IPS DF 4.7 (cell line): Measurements from ENCODE around the gene OR6C65.
"Not testable (repeated sequence)": the region's sequence is repeated elsewhere in the genome, so short reads cannot be mapped to it uniquely, and the experiment has no call there.

ENCODE experiments used
- DNase-seq: peaks from one replicate; pipeline ENCODE4 v3.0.0-alpha.2; 2013; ENCODE audit warnings: low spot score; ENCODE audit errors: extremely low read depth

Gene OR6C65

DNA sequence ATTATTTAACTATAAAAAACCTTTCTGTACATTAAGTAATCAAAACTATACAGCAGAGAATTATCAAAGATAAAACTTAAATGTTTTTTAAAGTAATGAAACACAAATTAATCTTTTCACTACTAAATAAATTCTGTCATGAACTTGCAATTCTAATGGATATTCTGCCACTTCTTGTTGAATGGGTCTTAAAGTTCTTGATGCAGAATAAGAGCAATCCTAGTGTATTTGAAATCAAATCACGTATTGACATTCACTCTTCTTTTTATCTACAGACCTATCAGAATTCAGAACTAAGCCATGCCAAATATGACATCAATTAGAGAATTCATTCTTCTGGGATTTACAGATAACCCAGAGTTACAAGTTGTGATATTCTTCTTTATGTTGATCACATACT, at the start of gene OR6C65:
Gene OR6C65 (plus strand): TSS at position 301 of the 400 bp plus-strand sequence. CDS start 0 bp downstream, at position 301.
- DNase-seq: no peak

DNA sequence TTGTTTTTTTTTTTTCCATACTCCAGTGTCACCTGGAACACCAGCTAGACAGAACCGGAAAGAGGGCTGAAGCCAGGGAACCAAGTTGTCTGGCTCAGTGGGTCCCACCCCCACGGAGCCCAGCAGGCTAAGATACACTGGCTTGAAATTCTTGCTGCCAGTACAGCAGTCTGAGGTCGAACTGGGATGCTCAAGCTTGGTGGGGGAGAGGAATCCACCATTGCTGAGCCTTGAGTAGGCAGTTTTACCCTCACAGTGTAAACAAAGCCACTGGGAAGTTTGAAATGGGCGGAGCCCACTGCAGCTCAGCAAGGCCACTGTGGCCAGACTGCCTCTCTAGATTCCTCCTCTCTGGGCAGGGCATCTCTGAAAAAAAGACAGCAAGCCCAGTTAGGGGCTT, 45.0 kb upstream of the OR6C65 start:
- not testable (repeated sequence) for DNase-seq

DNA sequence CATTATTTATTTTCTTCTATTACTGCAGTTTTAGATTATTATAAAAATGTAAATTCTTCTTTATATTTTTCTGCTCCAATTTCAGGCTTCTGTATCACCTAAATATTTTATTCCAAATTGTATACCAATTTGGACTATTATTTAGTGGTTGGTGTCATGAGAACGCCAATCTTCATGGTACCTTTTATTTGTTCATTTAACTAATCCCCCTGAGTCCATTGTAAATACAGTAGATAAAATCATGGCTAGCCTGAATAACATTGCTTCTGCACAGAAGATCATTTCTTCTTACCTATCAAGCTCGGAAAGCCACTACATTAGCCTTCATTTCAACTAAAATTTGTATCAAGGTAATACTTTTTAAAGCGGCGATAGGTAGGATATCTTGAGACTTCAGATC, 37.7 kb upstream of the OR6C65 start, which contains the start of gene OR6C75:
Gene OR6C75 (plus strand): TSS at position 301 of the 400 bp plus-strand sequence. CDS start 2,136 bp downstream, outside the sequence.
- no peak for DNase-seq

DNA sequence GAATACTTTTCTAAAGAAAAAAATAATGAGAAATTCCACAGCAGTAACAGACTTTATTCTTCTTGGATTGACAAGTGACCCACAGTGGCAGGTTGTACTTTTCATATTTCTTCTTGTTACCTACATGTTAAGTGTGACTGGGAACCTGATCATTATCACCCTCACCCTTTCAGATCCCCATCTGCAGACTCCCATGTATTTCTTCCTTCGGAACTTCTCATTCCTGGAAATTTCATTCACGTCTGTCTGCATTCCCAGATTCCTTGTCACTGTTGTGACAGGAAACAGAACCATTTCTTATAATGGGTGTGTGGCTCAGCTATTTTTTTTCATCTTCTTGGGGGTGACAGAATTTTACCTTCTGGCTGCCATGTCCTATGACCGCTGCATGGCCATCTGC, 35.2 kb upstream of the OR6C65 start:
- no peak for DNase-seq

DNA sequence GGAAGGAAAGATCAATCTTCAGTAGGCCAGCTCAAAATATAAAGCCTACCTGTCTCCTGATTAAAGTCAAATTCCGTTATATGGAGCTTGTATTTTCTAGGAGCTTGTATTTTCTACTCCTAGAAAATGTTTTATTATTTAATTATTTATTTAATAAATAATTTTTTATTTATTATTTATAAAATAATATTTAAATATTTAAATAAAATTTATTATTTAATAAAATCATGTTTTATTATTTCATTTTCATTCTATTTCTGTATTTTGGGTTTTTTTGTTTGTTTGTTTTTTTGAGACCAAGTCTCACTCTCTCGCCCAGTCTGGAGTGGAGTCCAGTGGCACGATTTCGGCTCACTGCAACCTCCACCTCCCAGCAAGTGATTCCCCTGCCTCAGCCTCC, 27.8 kb upstream of the OR6C65 start:
- DNase-seq: no peak

DNA sequence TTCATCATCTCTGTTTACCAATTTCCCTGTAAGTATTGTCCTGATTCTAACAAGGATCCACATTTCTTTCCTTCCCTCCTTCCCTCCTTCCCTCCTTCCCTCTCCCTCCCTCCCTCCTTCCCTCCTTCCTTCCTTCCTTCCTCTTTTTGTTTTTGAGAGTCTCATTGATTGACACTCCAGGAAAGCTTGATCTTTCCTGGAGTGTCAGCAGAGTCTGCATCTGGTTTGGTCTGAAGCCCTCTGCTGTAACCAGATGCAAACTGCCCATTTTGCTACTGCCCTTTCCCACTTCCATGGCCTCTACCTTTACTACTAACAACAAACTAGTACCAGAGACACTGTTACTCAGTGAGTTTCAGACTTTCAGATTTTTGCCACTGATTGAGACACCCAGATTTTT, 14.4 kb upstream of the OR6C65 start:
- DNase-seq: no peak

DNA sequence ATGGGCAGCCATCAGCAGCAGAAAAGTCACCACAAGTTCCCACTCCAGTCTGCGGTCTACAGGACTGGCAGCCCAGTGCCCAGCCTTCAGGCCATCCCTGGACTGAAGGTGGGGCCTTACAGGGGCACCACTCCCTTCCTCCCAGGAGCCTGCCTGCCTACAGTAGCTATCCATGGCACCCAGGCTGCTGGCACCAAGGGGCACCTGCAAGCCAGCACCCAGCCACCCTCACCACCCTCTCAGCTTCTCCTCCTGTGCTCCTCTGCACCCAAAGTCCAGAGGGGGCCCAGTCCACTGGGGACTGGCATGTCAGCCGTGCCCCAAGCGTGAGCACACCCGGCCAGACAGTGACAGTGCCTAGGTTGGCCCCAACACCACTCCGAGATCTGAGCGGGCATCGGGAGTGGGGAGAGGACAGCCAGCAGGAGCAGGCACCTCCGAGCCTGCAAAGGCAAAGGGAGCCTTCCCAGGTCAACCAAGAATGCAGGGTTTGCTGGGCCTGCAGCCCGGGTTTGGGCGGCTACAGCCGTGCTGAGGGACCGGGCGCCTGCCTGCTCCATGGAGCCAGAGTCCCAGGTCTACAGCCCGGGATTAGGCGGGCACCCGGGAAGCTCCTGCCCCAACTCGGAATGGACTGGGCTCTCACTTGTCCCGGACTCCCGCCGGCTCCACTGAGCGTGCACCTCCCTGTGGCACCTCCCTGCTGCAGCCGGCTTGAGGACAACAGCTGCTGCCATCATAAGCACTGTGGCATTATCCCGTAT, 8.1 kb upstream of the OR6C65 start:
- no peak for DNase-seq

DNA sequence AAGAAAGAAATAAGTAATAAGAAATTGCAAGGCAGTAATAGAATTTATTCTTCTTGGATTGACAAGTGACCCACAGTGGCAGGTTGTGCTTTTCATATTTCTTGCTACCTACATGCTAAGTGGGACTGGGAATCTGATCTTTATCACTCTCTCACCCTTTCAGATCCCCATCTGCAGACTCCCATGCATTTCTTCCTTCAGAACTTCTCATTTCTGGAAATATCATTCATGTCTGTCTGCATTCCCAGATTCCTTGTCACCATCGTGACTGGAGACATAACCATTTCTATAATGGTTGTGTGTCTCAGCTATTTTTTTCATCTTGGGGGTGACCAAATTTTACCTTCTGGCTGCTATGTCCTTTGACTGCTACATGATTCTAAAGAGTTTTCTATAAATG, 4.0 kb upstream of the OR6C65 start:
- DNase-seq: no peak

DNA sequence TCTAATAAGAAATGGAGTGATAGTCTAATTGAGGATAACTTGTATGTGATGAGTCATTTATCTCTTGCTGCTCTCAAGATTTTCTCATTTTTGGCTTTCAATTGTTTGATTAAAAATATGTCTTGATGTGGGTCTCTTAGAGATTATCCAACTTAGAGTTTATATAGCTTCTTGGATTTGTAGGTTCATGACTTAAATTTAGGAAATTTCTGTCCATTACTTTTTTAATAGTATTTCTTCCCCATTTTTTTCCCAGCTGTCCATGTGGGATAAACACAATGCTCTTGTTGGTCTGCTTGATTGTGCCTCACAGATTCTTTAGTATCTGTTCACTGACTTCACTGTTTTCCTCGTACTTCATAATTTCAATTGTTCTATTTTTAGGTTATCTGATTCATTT, 7.5 kb downstream of the OR6C65 start:
- no peak for DNase-seq

DNA sequence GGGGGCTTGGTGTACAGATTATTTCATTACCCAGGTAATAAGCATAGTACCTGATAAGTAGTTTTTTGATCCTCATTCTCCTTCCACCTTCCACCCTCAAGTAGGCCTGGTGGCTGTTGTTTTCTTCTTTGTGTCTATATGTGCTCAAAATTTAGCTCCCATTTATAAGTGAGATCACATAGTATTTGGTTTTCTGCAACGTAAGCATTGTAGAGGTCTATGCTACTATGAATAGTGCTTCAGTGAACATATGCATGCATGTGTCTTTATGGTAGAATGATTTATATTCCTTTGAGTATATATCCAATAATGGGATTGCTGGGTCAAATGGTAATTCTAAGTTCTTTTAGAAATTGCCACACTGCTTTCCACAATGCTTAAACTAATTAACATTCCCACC, 8.8 kb downstream of the OR6C65 start:
- not testable (repeated sequence) for DNase-seq

DNA sequence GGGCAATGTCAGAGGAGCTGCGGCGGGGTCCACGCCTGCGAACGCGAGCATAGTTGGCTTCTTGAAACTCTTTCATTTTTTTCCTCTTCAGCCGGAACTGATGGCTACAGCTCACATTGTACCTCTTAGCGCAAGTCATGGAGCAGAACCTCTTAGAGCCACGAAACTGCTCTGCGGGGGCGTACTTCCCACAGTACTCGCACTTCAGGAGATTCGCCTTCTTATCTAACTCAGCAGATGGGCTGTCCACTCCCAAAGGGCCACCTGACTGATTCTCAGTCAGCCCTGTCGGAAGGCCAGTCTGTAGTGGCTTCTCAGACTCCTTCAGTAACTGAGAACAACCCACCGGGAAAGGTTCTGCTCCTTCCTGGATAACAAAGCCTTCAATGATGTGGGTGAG, 11.8 kb downstream of the OR6C65 start:
- not testable (repeated sequence) for DNase-seq

DNA sequence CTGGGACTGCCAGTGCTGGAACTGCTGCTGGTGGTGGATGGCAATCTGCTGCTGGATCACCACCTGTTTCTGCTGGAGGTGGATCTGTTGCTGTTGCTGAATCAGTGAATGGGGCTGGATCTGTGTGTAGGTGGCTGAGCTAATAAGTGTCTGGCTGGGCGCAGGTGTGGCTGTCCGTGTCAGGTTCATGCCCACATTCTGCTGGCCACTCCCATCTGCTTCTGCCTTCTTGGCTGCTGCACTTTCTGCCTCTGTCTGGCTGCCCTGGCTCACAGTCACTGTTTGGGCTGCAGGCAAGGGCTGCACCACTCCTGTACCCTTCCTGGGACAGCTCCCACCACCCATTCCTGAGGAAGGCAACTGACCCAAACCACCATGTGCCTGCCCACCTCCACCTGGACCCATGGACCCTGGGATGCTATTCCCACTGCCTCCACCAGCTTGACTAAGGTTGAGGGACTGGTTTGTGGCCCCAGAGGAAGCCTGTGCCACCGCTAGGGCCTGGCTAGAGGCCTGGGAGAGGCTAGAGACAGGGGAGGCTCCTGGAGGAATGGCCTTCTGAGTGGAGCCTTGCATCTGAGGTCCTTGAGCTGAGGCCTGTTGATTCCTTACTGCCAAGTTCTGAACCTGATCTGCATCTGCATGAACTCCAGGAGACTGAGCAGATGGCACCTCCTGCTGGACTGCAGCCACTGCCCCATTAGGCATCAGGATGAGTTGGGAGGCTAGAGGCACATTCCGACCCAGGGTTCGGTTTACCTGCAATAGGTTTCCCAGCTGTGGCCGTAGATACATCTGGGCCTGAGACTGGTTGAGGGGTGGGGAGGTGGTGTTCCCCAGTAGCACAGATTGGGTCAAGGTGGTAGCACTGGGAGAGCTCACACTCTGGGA, 13.4 kb downstream of the OR6C65 start:
- DNase-seq: not testable (repeated sequence)

DNA sequence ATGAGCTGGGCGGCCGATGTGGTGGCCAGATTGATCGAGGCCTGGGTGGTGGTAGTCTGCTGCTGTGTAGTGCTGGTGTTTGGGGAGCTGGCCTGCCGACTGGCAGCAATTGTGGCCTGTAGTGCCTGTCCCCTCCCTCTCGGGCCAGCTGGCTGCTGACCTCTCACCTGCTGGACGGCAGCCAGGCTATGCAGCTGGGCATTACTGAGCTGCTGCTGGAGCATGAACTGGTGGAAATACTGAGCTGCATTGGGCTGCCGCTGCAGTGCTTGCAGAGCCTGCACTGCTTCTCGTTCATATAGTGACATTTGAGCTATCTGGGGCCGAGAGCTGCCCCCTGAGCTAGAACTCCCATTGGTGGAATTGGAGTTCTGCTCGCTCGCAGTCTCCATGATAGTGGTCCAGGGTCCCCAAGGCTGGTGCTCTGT, 14.1 kb downstream of the OR6C65 start:
- DNase-seq: not testable (repeated sequence)

DNA sequence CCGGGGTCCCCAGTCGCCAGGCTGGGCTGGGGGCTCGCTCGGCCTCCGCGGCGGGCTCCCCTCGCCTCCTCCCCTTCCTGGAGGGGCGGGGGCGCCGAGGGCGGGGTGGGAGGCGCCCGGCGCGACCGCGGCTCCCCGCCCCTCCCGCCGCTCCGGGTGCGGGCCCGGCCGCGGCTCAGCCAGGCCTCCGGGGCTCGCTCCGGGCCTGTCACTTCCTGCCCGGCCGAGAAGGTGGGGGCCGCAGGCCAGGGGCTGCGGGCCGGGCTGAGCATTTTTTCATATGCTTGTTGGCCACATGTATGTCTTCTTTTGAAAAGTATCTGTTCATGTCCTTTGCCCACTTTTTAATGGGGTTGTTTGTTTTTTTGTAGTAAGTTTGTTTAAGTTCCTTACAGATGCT, 14.6 kb downstream of the OR6C65 start:
- DNase-seq: not testable (repeated sequence)

DNA sequence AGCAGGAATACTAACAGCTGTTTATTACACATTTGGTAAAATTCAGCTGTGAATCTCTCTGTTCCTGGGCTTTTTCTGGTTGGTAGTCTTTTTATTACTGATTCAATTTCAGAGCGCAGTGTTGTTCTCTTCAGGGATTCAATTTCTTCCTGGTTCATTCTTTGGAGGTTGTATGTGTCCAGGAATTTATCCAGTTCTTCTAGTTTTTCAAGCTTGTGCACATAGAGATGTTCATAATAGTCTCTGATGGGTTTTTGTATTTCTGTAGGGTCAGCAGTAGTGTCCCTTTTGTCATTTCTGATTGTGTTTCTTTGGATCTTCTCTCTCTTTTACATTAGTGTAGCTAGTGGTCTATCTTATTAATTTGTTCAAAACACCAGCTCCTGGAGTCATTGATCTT, 16.6 kb downstream of the OR6C65 start:
- DNase-seq: no peak

DNA sequence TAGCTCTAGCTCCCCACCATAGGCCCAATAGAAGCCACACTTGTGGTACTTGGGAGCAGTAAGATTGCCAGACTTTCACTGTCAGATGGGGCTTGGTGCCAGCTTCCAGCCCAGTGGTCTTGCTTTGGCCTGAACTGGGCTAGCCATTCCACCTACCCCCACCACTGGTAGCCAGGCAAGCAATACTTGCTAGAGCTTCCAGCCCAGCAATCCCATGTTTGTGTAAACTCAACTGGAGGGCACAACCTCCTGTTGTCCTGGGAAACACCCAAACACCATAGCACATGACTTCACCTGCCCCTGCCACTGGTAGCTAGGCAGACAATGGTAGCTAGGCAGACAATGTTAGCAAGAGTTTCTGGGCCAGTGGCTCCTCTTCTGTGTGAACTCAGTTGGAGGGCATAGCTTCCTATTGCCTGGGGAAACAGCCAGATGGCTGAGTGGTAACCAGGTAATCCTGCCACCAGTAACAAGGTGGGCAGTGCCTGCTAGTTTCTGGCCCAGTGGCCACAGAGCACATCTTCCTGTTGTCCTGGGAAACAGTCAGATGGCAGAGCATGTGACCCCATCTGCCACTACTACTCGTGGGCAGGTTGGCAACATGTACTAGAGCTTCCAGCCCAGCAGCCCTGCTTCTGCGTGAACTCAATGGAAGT, 20.1 kb downstream of the OR6C65 start:
- no peak for DNase-seq

DNA sequence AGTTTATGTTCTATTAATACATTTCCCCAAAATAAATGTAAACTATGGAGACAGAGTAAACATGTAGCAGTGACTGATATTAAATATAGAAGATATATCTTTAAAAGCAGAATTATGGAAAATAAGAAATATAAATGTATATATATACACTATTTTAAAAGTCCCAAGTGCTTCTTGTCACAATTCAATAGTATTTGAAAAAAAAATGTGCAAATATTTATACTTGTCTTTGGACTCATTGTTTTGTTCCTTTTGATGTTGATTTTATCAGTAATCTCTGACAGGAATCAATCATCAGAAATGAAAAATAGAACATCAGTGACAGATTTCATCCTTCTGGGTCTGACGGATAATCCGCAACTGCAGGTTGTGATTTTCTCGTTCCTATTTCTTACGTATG, 25.6 kb downstream of the OR6C65 start, which contains the start of gene OR6C76:
Gene OR6C76 (plus strand): TSS at position 301 of the 400 bp plus-strand sequence. CDS start 0 bp downstream, at position 301.
- no peak for DNase-seq

DNA sequence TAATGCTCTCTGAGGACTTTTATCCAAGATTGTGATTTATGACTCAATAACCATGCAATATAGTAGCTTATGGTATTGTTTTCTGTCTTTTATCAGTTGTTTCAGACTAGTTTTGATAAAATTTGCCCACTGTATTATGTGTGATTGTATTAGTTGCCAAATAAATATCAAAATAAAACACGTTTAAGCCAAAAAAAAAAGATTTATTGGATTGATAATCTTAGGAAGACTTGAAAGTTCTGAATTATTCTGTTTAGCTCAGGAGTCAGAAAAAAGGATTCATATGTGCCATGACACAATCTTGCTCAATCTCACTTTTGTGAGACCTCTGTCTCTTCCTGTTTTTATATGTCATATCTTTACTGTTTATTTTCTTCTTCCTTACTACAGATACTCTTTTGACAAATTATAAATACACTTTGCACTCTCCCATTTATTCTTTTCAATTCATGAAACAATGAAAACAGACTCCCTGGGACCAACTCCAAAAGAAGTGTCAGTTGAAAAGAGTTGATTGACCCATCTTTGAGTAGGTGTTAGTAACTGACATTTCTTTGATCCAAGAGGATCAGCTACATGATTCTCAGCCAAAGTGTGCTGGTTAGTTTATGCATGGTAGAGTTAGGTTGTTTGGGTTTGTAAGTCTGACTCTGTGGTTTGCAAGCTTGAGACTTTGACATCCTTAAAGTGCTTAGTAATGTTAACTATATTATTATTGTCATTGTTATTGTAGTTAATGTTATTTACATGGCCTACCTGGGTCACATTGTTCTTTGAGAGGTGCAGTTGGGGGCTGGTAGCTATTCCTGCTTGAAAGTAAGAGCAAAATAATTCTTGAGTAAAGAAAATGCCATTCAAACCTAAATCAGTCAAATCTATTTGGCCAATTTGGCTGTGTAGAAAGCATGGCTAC, 28.3 kb downstream of the OR6C65 start:
- peak; percentile 11 for DNase-seq

DNA sequence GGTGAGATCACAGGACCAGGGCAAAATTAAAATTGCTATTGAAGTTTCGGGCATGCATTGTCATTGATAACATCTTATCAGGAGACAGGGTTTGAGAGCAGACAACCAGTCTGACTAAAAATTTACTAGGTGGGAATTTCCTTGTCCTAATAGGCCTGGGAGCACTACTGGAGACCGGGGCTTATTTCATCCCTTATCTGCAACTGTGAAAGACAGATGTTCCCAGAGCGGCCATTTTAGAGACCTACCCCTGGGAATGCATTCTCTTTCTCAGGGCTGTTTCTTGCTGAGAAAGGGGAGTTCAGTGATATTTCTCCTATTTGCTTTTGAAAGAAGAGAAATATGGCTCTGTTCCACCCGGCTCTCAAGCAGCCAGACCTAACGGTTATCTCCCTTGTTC, 40.9 kb downstream of the OR6C65 start:
- DNase-seq: not testable (repeated sequence)

DNA sequence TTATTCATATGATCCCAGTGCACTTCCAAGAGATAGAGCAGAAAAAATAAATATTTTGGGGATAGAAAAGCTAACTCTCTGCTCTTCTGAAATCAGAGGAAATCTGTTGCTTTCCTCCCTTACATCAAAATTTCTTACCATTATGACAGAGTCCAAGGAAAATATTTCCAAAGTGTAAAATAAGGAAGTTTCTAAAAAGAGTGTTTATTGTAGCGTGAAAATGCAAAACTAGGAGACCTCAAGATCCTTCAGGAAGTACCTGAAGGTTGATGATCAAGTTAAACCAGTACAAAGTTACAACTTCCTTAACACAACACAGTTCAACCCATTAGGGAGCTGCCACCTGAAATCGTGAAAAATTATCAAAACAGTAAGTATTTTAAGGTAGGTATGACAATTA, 43.4 kb downstream of the OR6C65 start, which contains the start of gene OR6C2:
Gene OR6C2 (plus strand): TSS at position 301 of the 400 bp plus-strand sequence. CDS start 8,138 bp downstream, outside the sequence.
- no peak for DNase-seq
